ENCODE data around the gene EIF4EBP3. TPM values are rescaled to one million over a fixed set of nuclear protein-coding genes. Genes with fewer than 3 reads are reported as not detected.

The EIF4EBP3 gene
- total and polyA plus RNA-seq, 9 of the 15 experiments (the other 6 are each of a cell fraction or from before 2014, with no cell fraction given) = 1.3 to 7.5 (median 3.8) TPM

DNA sequence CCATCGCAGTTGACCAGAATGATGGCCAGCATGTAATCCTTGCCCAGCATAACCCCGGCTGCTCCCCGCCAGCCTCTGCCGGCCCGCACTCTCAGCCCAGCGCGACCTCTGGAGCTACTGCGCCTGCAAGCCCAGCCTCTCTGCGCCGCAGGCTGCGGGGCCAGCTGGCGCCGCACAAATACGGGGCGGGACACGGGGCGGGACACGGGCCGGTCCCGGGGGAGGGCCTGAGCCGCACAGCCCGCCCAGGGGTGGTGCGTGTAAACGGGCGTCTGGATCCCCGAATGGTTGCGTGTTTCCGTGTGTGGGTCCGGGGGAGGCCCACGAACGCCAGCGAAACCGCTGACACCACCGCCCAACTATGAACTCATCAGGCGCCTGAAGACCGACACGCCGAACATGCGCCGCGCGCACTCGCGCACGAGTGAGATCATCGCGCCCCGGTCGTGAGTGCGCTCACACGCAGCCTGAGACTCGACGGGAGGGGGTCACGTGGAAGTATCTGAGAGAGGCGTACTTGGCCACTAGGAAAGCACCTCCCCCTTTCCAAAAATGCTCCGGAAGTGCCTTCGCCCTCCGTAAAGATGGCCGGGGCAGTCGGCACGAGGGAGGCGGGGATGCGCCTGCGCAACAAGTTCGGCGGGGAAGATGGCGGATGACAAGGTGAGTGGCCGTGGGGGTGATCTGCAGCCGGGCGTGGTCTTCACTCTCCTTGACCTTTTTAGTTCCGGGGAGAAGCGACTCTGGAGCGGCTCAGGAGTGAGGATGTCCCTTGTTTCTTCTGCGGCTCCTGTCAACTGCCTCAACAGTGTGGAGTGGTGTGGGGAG, 16.9 kb downstream of the EIF4EBP3 start, which contains the start of the genes APBB3 and SLC35A4 (continued):
- TF ChIP-seq, protein P1, sequence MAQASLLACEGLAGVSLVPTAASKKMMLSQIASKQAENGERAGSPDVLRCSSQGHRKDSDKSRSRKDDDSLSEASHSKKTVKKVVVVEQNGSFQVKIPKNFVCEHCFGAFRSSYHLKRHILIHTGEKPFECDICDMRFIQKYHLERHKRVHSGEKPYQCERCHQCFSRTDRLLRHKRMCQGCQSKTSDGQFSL (CRISPR knock-in tag; IDR thresholded peaks at IDR 0.05) = peak; percentile 71; the same call in 1 of the 2 replicates
- TF ChIP-seq, protein P1 (tag; IDR thresholded peaks at IDR 0.05) = no peak
- TF ChIP-seq CBX5 (IDR thresholded peaks at IDR 0.05; ENCODE audit: borderline replicate concordance, low read depth) (no peak; the same call in 1 of the 2 replicates), NFYB (IDR thresholded peaks at IDR 0.05; ENCODE audit: extremely low read depth, insufficient read length) (no peak), POLR3A (IDR thresholded peaks at IDR 0.05; ENCODE audit: borderline replicate concordance, extremely low read depth, insufficient read depth, insufficient read length) (no peak), SMARCB1 (IDR thresholded peaks at IDR 0.05; ENCODE audit: insufficient read length, low read depth) (no peak), SMARCC2 (IDR thresholded peaks at IDR 0.05; ENCODE audit: low read depth) (no peak), KDM4B (IDR thresholded peaks at IDR 0.05; ENCODE audit: borderline replicate concordance in 2 of 2, low read depth in 1 of 2) (peak in 1 of 2 experiments; percentile 47; a peak in 1 of 4 replicates), PTRF (tag; IDR thresholded peaks at IDR 0.05) (no peak), ZNF184 (CRISPR knock-in tag; IDR thresholded peaks at IDR 0.05) (no peak)
- TF ChIP-seq, protein P2, sequence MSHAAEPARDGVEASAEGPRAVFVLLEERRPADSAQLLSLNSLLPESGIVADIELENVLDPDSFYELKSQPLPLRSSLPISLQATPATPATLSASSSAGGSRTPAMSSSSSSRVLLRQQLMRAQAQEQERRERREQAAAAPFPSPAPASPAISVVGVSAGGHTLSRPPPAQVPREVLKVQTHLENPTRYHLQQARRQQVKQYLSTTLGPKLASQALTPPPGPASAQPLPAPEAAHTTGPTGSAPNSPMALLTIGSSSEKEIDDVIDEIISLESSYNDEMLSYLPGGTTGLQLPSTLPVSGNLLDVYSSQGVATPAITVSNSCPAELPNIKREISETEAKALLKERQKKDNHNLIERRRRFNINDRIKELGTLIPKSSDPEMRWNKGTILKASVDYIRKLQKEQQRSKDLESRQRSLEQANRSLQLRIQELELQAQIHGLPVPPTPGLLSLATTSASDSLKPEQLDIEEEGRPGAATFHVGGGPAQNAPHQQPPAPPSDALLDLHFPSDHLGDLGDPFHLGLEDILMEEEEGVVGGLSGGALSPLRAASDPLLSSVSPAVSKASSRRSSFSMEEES (CRISPR knock-in tag; IDR thresholded peaks at IDR 0.05) = peak; percentile 91
- TF ChIP-seq, protein P3, sequence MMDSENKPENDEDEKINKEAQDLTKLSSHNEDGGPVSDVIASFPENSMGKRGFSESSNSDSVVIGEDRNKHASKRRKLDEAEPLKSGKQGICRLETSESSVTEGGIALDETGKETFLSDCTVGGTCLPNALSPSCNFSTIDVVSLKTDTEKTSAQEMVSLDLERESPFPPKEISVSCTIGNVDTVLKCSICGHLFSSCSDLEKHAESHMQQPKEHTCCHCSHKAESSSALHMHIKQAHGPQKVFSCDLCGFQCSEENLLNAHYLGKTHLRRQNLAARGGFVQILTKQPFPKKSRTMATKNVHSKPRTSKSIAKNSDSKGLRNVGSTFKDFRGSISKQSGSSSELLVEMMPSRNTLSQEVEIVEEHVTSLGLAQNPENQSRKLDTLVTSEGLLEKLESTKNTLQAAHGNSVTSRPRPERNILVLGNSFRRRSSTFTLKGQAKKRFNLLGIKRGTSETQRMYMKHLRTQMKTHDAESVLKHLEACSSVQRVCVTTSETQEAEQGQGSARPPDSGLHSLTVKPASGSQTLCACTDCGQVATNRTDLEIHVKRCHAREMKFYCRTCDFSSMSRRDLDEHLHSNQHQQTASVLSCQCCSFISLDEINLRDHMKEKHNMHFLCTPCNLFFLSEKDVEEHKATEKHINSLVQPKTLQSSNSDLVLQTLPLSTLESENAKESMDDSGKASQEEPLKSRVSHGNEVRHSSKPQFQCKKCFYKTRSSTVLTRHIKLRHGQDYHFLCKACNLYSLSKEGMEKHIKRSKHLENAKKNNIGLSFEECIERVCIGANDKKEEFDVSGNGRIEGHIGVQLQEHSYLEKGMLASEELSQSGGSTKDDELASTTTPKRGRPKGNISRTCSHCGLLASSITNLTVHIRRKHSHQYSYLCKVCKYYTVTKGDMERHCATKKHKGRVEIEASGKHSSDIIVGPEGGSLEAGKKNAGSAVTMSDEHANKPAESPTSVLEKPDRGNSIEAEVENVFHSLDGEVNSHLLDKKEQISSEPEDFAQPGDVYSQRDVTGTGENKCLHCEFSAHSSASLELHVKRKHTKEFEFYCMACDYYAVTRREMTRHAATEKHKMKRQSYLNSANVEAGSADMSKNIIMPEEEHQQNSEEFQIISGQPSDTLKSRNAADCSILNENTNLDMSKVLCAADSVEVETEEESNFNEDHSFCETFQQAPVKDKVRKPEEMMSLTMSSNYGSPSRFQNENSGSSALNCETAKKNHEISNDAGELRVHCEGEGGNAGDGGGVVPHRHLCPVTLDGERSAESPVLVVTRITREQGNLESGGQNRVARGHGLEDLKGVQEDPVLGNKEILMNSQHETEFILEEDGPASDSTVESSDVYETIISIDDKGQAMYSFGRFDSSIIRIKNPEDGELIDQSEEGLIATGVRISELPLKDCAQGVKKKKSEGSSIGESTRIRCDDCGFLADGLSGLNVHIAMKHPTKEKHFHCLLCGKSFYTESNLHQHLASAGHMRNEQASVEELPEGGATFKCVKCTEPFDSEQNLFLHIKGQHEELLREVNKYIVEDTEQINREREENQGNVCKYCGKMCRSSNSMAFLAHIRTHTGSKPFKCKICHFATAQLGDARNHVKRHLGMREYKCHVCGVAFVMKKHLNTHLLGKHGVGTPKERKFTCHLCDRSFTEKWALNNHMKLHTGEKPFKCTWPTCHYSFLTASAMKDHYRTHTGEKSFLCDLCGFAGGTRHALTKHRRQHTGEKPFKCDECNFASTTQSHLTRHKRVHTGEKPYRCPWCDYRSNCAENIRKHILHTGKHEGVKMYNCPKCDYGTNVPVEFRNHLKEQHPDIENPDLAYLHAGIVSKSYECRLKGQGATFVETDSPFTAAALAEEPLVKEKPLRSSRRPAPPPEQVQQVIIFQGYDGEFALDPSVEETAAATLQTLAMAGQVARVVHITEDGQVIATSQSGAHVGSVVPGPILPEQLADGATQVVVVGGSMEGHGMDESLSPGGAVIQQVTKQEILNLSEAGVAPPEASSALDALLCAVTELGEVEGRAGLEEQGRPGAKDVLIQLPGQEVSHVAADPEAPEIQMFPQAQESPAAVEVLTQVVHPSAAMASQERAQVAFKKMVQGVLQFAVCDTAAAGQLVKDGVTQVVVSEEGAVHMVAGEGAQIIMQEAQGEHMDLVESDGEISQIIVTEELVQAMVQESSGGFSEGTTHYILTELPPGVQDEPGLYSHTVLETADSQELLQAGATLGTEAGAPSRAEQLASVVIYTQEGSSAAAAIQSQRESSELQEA (IDR thresholded peaks at IDR 0.05; ENCODE audit: low read depth) = no peak
